Tibial nerve (tissue), 4 donors: ENCODE measurements around the gene OR7D4. TPM values are rescaled to one million over a fixed set of nuclear protein-coding genes. Genes with fewer than 3 reads are reported as not detected.
A peak's percentile ranks its signal among the peaks of the same experiment; 100 is the strongest.

Experiments
- DNase-seq, 2 donors: peaks; one replicate each; pipeline ENCODE4 v3.0.0-alpha.2; 2019; ENCODE audit warnings: low spot score in 2 of 2
- H3K27ac ChIP-seq, 4 donors: fragments of 200-600 bp; sonication (generic) in 3 of 4; one replicate each; pipeline ENCODE4 v1.5.1; 2017 to 2019; ENCODE audit warnings: mild to moderate bottlenecking in 1 of 4
- H3K27me3 ChIP-seq, 2 donors: fragments of 200-600 bp; sonication (generic) in 1 of 2; one replicate each; pipeline versions ENCODE4 v1.5.1 to v1.6.0; 2017 to 2019
- H3K36me3 ChIP-seq, 3 donors: fragments of 200-600 bp; sonication (generic); one replicate each; pipeline ENCODE4 v1.5.1; 2018 to 2019
- H3K4me1 ChIP-seq, 4 donors: fragments of 200-600 bp; sonication (generic) in 3 of 4; one replicate each; pipeline ENCODE4 v1.5.1; 2017 to 2019
- H3K4me3 ChIP-seq, 4 donors: fragments of 200-600 bp; sonication (generic) in 3 of 4; one replicate each; pipeline ENCODE4 v1.5.1; 2017 to 2019; ENCODE audit warnings: mild to moderate bottlenecking in 1 of 4, moderate library complexity in 1 of 4
- H3K9me3 ChIP-seq, 4 donors: fragments of 200-600 bp; sonication (generic) in 3 of 4; one replicate each; pipeline ENCODE4 v1.5.1; 2017 to 2019
- CTCF ChIP-seq, 5 experiments: fragments of 200-600 bp in 3 of 5; fragments of 450-650 bp in 2 of 5; sonication (generic) in 3 of 5; IDR thresholded peaks; one replicate each; pipeline ENCODE4 v1.5.1; 2016 to 2019; ENCODE audit warnings: antibody characterized with exemption in 5 of 5, mild to moderate bottlenecking in 3 of 5, moderate library complexity in 2 of 5
- EP300 ChIP-seq, 2 donors: sonication (generic); formaldehyde crosslinking; IDR thresholded peaks; one replicate each; pipeline ENCODE4 v1.6.1; 2017; ENCODE audit warnings: antibody characterized with exemption in 2 of 2, mild to moderate bottlenecking in 1 of 2
- POLR2A ChIP-seq, 2 donors: fragments of 450-650 bp; IDR thresholded peaks; one replicate each; pipeline ENCODE4 v1.6.1; 2017; ENCODE audit warnings: antibody characterized with exemption in 2 of 2, mild to moderate bottlenecking in 2 of 2, moderate library complexity in 2 of 2
- WGBS, 2 donors: methylation state at CpG; one replicate each; pipeline ENCODE4 v1.1.5; 2018; 5-methylcytosine and 5-hydroxymethylcytosine counted together
- total RNA-seq, 4 donors: library from RNA; depleted of rRNA; stranded (reverse); fragments of >200 nt; gene quantifications; one replicate each; pipeline ENCODE4 v1.1.0, GENCODE V29; 2016

Gene OR7D4
- total RNA-seq, 4 donors from 2014 or later = not detected

- no peaks in the 10 kb centered on the region for H3K4me1 ChIP-seq
- no peak for TF ChIP-seq EP300 (IDR thresholded peaks at IDR 0.05)
- TF ChIP-seq POLR2A (IDR thresholded peaks at IDR 0.05) = no peak
- TF ChIP-seq CTCF (IDR thresholded peaks at IDR 0.05) = no peak
- H3K36me3 ChIP-seq = no peaks in the 10 kb centered on the region
- no peak overlapping the region for H3K4me3 ChIP-seq
- no peak for DNase-seq
- no peaks in the 10 kb centered on the region for H3K27me3 ChIP-seq
- H3K27ac ChIP-seq = no peak overlapping the region
- peaks cover 0 to 9% (median 3%) of the 10 kb centered on the region in 4 donors for H3K9me3 ChIP-seq
- WGBS, 2 donors = 86 to 88% methylated on average over 6 of the region's 6 CpGs
These were observed 32.2 kb downstream of the OR7D4 start for GRCh38 chr19:9187191-9187590.

- H3K36me3 ChIP-seq = no peaks in the 10 kb centered on the region
- WGBS, 2 donors = 93 to 94% methylated on average over 17 of the region's 17 CpGs
- TF ChIP-seq EP300 (IDR thresholded peaks at IDR 0.05) = no peak
- TF ChIP-seq POLR2A (IDR thresholded peaks at IDR 0.05) = no peak
- no peak for TF ChIP-seq CTCF (IDR thresholded peaks at IDR 0.05)
These were observed 36.4 kb downstream of the OR7D4 start for GRCh38 chr19:9183000-9183399.

GRCh38 chr19:9178901-9179300 lies 40.5 kb downstream of the OR7D4 start, which contains the start of gene OR7D2:
OR7D2 (plus strand) TSS chr19:9178979; CDS start chr19:9185782, 6,803 bp downstream.
- WGBS, 2 donors = 67 to 68% methylated on average over 4 of the region's 4 CpGs
- Histone ChIP-seq H3K27ac (no peak within 1 kb of the TSS), H3K27me3 (no peaks in the 10 kb centered on the region), H3K4me1 (no peaks in the 10 kb centered on the region), H3K4me3 (no peak within 1 kb of the TSS), H3K9me3 (no peaks in the 10 kb centered on the region), H3K36me3 (no peaks in the 10 kb centered on the region)
- DNase-seq = no peak
- no peak for TF ChIP-seq POLR2A (IDR thresholded peaks at IDR 0.05)
- TF ChIP-seq EP300 (IDR thresholded peaks at IDR 0.05) = no peak
- no peak for TF ChIP-seq CTCF (IDR thresholded peaks at IDR 0.05)

More at GRCh38 chr19:9183000-9183399, 36.4 kb downstream of the OR7D4 start:
- no peak for DNase-seq
- Histone ChIP-seq H3K4me3 (no peak overlapping the region), H3K4me1 (no peaks in the 10 kb centered on the region), H3K27me3 (no peaks in the 10 kb centered on the region), H3K27ac (no peak overlapping the region), H3K9me3 (peaks cover 0 to 7% (median 0%) of the 10 kb centered on the region in 4 donors)

GRCh38 chr19:9175326-9175725 lies 44.1 kb downstream of the OR7D4 start:
- Histone ChIP-seq H3K4me1 (no peaks in the 10 kb centered on the region), H3K9me3 (peaks cover 0 to 14% (median 0%) of the 10 kb centered on the region in 4 donors), H3K27me3 (no peaks in the 10 kb centered on the region), H3K4me3 (no peak overlapping the region), H3K27ac (no peak overlapping the region), H3K36me3 (no peaks in the 10 kb centered on the region)
- no peak for TF ChIP-seq CTCF (IDR thresholded peaks at IDR 0.05)
- TF ChIP-seq POLR2A (IDR thresholded peaks at IDR 0.05) = no peak
- WGBS, 2 donors = 90 to 93% methylated on average over 5 of the region's 5 CpGs
- DNase-seq = no peak

GRCh38 chr19:9171393-9171991 lies 47.9 kb downstream of the OR7D4 start:
- Histone ChIP-seq H3K4me1 (no peaks in the 10 kb centered on the region), H3K4me3 (no peak overlapping the region), H3K36me3 (peaks cover 0 to 31% (median 0%) of the 10 kb centered on the region in 3 donors), H3K27ac (no peak overlapping the region), H3K9me3 (peaks cover 0 to 39% (median 1%) of the 10 kb centered on the region in 4 donors), H3K27me3 (no peaks in the 10 kb centered on the region)
- TF ChIP-seq EP300 (IDR thresholded peaks at IDR 0.05) = no peak
- TF ChIP-seq CTCF (IDR thresholded peaks at IDR 0.05) = no peak
- TF ChIP-seq POLR2A (IDR thresholded peaks at IDR 0.05) = no peak
- WGBS, 2 donors = 67 to 71% methylated on average over 6 of the region's 6 CpGs
- peak in 1 of 2 donors; percentile 5 for DNase-seq
